SW480 (cell line): ENCODE results near the gene MFGE8.

Source experiments
- DNase-seq: peaks from one replicate; pipeline ENCODE4 v3.0.0-alpha.2; 2016; ENCODE audit warnings: low spot score

MFGE8 gene

GRCh38 chr15:88920186-88920891 lies 7.2 kb upstream of the MFGE8 start:
- DNase-seq = no peak

DNA sequence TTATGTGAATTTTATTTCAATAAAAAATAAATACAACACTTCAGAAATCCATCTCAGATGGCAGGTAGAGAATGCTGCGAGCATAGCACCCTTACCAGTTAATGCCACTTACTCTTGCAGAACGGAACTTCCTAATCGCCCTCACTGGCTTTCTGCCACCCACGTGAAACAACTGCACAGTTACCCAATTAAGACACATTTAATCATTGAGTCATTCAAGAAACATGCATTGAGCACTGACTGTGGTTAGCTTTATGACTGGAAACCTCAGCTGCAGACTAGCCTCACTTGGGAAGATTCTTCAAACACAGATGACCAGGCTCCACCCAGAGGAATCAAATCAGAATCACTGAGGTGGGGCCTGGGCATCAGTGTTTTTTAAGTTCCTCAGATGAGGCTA lies 5.6 kb upstream of the MFGE8 start:
- peak; percentile 98 for DNase-seq

- DNase-seq = no peak
Observed at GRCh38 chr15:88917760-88918159, 4.6 kb upstream of the MFGE8 start.

DNA sequence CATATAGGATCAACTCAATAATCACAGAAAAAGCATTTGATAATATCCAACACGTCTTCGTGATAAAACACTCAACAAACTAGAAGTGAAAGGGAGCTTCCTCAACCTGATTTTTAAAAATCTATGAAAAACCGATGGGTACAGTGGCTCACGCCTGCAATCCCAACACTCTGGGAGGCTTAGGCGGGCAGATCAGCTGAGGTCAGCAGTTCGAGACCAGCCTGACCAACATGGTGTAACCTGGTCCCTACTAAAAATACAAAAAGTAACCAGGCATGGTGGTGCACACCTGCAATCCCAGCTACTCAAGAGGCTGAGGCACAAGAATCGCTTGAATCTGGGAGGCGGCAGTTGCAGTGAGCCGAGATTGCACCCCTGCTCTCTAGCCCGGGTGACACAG lies 2.2 kb upstream of the MFGE8 start:
- DNase-seq = no peak

DNA sequence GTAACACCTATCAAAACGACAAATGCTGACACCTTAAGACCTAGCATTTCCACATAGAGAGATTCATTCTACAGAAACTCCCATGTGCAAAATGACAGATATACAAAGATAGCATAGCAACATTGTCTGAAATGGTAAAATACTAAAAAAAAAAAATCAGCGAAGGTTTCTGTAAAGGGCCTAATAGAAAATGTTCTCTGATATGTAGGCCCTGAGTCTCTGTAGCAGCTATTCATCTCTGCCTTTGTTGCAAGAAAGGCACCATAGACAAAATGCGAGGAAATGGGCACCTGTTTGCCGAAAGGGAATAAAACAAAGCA lies 631 bp upstream of the MFGE8 start:
- no peak for DNase-seq

DNA sequence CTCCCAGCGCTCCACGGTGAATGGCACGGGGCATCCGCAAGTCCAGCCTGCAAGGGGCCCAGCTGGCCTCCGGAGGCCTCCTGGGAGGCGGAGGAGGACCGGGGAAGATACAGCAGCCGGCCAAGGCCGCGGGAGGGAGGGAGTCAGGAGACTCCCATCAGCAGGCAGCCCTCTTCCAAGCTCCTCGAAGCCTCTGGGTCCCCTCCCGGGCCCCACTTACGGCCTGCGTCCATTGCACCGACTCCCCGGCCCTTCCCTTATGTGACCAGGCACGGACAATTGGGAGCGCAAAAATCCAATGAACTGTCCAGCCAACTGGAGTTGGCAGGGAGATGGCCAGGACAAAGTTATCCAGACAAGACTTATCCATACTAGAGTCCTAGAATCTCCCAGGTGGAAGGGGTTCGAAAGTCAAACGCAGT lies 668 bp downstream of the MFGE8 start:
- DNase-seq = no peak

GRCh38 chr15:88911766-88912118 lies 1.4 kb downstream of the MFGE8 start:
- peak; percentile 29 for DNase-seq

- no peak for DNase-seq
Observed at GRCh38 chr15:88909956-88910831, 3.0 kb downstream of the MFGE8 start.

- DNase-seq = no peak
Observed at GRCh38 chr15:88908697-88909621, 4.2 kb downstream of the MFGE8 start.

GRCh38 chr15:88908123-88908522 lies 5.1 kb downstream of the MFGE8 start:
- no peak for DNase-seq

DNA sequence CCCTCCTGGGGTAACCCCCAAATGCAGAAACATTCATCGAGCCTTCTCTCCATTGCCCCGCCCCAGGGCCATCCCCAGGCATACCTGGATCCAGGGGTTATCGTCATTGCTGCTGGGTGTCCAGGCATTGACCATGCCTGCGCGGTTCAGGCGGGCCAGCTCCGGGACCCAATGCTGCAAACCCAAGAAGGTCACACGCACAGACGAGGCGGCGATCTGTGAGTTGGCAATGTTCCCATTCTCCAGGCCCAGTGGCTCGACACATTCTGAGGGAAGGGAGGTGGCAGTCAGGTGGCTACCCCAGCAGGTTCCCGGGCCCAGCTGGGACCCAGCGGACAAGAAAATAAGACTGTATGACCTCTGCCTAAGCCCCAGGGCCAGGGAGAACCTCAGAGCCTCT lies 6.1 kb downstream of the MFGE8 start:
- DNase-seq = no peak

GRCh38 chr15:88906551-88906950 lies 6.6 kb downstream of the MFGE8 start:
- no peak for DNase-seq

DNA sequence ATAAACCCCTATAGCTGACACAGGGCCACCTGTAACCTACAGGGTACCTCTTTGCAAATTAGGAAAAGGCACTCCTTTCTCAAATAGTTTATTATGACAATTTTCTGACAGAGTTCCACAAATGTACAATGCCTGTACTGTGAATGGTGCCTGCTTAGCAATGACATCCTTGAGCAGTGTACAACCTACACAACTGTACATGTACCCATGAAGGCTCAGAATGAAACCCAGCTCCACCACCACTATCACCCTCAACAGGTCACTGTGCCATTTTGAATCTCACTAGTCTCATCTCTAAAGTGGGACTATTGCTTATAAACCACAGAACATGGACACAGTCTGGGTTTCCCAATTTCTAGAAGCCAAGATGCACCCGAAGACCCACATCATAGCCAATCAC lies 7.0 kb downstream of the MFGE8 start:
- DNase-seq = no peak

- no peak for DNase-seq
Observed at GRCh38 chr15:88905576-88905975, 7.6 kb downstream of the MFGE8 start.

DNA sequence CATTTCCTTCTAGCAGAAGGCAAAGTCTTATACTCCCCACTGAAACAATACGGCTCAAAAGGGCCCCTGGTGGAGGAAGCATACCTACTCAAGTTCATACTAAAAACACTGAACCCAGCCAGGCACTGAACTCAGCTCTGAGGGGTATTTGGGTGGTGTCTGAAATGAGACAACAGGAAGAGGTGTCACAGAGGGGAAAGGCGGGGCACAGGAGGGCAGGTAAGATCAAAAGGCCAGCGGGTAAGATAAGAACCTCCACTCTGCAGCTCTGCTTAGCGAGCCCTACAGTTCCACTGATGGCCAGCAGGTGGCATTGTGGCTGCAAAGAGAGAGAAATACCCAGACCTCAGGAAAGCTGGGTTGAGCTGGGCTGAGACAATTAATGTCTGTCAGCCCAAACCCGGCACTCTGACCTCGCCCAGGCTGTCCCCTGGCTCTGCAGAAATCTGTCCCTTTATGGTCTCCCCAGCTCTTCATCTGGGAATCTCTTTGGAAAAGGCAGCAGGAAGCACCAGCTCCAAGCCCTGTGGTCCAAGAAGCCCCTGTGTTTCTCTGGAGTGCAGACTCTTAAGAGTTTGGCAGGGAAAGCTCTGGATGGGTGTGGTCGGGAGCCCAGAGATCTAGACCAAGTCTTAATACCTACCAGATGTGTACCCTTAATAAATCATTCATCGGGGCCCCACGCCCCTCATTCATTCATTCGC lies 8.4 kb downstream of the MFGE8 start:
- peak; percentile 91 for DNase-seq

DNA sequence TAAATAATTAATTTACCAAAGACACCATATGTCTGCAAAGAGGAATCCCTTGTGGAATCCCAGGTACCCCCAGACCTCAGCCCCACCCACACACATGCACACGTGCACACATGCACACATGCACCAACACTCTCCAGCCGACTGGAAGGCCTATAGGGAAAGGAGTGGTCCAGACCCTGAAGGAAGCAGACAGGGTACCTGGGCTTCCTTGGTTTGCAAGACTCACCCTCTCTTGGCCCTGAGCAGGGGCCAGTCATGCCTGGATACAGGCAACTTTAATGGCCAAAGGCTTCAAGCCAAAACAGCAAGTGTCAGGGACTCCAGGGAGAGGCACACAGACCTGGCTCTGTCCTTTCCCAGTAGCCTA lies 8.9 kb downstream of the MFGE8 start:
- no peak for DNase-seq

DNA sequence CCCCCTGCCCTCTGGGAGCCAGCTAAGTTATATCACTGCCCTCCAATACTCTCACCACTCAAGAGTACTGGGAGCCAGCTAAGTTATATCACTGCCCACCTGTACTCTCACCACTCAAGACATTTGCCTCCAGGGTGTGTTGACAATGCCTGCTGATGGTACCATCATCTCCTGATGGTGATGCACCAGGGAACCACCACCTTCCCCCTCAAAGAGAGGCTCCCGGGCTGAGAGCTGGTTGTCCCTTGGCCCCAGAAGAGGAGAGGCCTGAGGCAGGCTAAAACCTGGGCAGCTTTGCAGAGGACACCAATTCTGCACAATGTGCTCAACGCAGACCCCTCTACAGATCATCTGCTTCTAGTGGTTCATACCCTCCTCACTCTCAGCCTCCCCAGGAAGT lies 10.3 kb downstream of the MFGE8 start:
- no peak for DNase-seq

DNA sequence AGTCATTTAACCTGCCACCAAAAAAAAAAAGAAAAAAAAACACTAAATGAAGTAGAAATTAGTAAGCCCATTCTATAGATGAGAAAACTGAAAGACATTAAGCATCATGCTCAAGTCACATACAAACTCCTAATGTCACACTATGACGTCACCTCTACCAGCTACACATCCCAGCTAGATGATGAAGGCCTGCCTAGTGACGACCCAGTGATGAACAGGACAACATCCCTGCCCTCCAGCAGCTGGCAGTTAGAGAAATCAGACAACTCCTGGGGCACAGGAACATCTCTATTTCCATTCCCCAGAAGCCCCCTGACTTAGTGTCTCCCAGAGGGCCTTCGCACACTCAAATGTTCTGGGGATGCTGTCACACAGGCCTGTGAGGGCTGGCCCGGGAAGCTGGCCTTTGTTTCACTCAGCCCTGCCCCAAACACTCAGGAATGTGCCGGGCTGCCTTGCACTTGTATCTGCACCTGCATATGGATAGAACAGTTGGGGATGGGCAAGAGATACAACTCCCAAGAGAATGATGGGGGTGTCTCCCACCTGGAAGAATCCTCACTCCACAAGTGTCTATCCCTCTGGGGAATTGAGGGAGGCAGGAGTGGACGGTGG lies 10.9 kb downstream of the MFGE8 start:
- no peak for DNase-seq

GRCh38 chr15:88901508-88902220 lies 11.5 kb downstream of the MFGE8 start:
- DNase-seq = no peak

GRCh38 chr15:88900982-88901418 lies 12.2 kb downstream of the MFGE8 start:
- no peak for DNase-seq
